GM12873 (cell line): ENCODE results near the gene KCTD10.

Source experiments
- CTCF ChIP-seq: IDR thresholded peaks from 2 replicates; pipeline ENCODE4 v1.5.1; 2012; ENCODE audit warnings: low read depth, mild to moderate bottlenecking, moderate library complexity, low read length, control low read depth; ENCODE audit not compliant: insufficient read depth; ENCODE audit errors: missing control alignments

KCTD10 gene

GRCh38 chr12:109423392-109423791 lies 53.7 kb downstream of the KCTD10 start:
- no peak for TF ChIP-seq CTCF

- no peak for TF ChIP-seq CTCF
These were observed 54.8 kb downstream of the KCTD10 start for GRCh38 chr12:109422251-109422650.

GRCh38 chr12:109421355-109422087 lies 55.6 kb downstream of the KCTD10 start:
- no peak for TF ChIP-seq CTCF

- no peak for TF ChIP-seq CTCF
These were observed 58.1 kb downstream of the KCTD10 start for GRCh38 chr12:109418848-109419480.
